HepG2 (cell line): ENCODE results near the gene RNF168. TPM values are rescaled to one million over a fixed set of nuclear protein-coding genes. Genes with fewer than 3 reads are reported as not detected.

Experiments
- FOXJ3 ChIP-seq: sonication (generic); formaldehyde crosslinking; IDR thresholded peaks from 2 replicates; pipeline ENCODE4 v1.4.0; 2020; ENCODE audit warnings: missing genetic modification reagents, mild to moderate bottlenecking, borderline replicate concordance
- KLF6 ChIP-seq: IDR thresholded peaks from 2 replicates; pipeline ENCODE4 v1.8.0; 2016; ENCODE audit warnings: missing biosample characterization, missing genetic modification reagents
- KMT2A ChIP-seq: sonication (generic); formaldehyde crosslinking; IDR thresholded peaks from 2 replicates; pipeline ENCODE4 v1.4.0; 2020; ENCODE audit warnings: missing genetic modification reagents
- SALL1 ChIP-seq: sonication (generic); formaldehyde crosslinking; IDR thresholded peaks from 2 replicates; pipeline ENCODE4 v1.8.0; 2022; ENCODE audit warnings: mild to moderate bottlenecking, missing genetic modification reagents
- SMAD1 ChIP-seq: sonication (generic); formaldehyde crosslinking; IDR thresholded peaks from 2 replicates; pipeline ENCODE4 v1.4.0; 2020; ENCODE audit warnings: missing genetic modification reagents, low read depth, mild to moderate bottlenecking, borderline replicate concordance
- SRSF1 ChIP-seq: fragments of 200-400 bp; formaldehyde crosslinking; optimal IDR thresholded peaks from 2 replicates; pipeline ENCODE3; 2017; ENCODE audit warnings: mild to moderate bottlenecking, low read depth, low read length, moderate library complexity
- USF2 ChIP-seq, 2 experiments: sonication (generic) in 1 of 2; formaldehyde crosslinking in 1 of 2; IDR thresholded peaks; 2 replicates each; pipeline versions ENCODE4 v1.5.1 to v1.6.1; 2011 to 2020; ENCODE audit warnings: borderline replicate concordance in 1 of 2, low read depth in 1 of 2, low read length in 1 of 2, mild to moderate bottlenecking in 1 of 2, missing genetic modification reagents in 1 of 2, moderate library complexity in 1 of 2
- ZBTB38 ChIP-seq: sonication (generic); formaldehyde crosslinking; IDR thresholded peaks from 2 replicates; pipeline ENCODE4 v1.5.1; 2020; ENCODE audit warnings: mild to moderate bottlenecking, missing genetic modification reagents
- ZBTB43 ChIP-seq: sonication (generic); formaldehyde crosslinking; conservative IDR thresholded peaks from 2 replicates; pipeline ENCODE4 v1.4.0; 2020; ENCODE audit warnings: missing genetic modification reagents
- ZC3H4 ChIP-seq: sonication (generic); formaldehyde crosslinking; IDR thresholded peaks from 2 replicates; pipeline ENCODE4 v1.4.0; 2020; ENCODE audit warnings: missing genetic modification reagents, borderline replicate concordance
- ZMYM3 ChIP-seq: sonication (generic); formaldehyde crosslinking; IDR thresholded peaks from 2 replicates; pipeline ENCODE4 v1.5.1; 2020; ENCODE audit warnings: mild to moderate bottlenecking, missing genetic modification reagents
- ZNF354B ChIP-seq: sonication (generic); formaldehyde crosslinking; IDR thresholded peaks from 2 replicates; pipeline ENCODE4 v1.8.0; 2022; ENCODE audit warnings: mild to moderate bottlenecking, missing genetic modification reagents
- ZNF446 ChIP-seq: sonication (generic); formaldehyde crosslinking; IDR thresholded peaks from 2 replicates; pipeline ENCODE4 v1.5.0; 2020; ENCODE audit warnings: mild to moderate bottlenecking, missing genetic modification reagents
- ZNF7 ChIP-seq: IDR thresholded peaks from 2 replicates; pipeline ENCODE4 v1.6.1; 2016; ENCODE audit warnings: missing biosample characterization, missing genetic modification reagents
- ZNF878 ChIP-seq: sonication (generic); formaldehyde crosslinking; IDR thresholded peaks from 2 replicates; pipeline ENCODE4 v1.8.1; 2023; ENCODE audit warnings: mild to moderate bottlenecking, missing genetic modification reagents, moderate library complexity
- polyA plus RNA-seq, 8 experiments: library from polyadenylated mRNA; depleted of rRNA in 3 of 8; stranded (reverse) in 7 of 8; unstranded in 1 of 8; fragments of >200 nt; fragmentation: Illumina TruSeq in 4 of 8; extraction: Trizol in 4 of 8; gene quantifications; 2 replicates each; pipeline versions ENCODE4 v1.2.1 to v1.2.3, GENCODE V29; 2011 to 2016; ENCODE audit warnings: low read depth in 4 of 8, missing spikeins in 1 of 8, mixed read lengths in 1 of 8; ENCODE audit not compliant: insufficient read depth in 1 of 8
- total RNA-seq, 5 experiments: library from RNA; depleted of rRNA; stranded (reverse); fragments of >200 nt; fragmentation: Illumina TruSeq; extraction: Trizol; gene quantifications; 2 replicates each; pipeline ENCODE4 v1.2.3, GENCODE V29; 2016; ENCODE audit warnings: low read depth in 1 of 5
- TF ChIP-seq, protein P1 (sequence below): sonication (generic); formaldehyde crosslinking; IDR thresholded peaks from 2 replicates; pipeline ENCODE4 v1.5.0; 2020; ENCODE audit warnings: mild to moderate bottlenecking, low read depth, missing genetic modification reagents, borderline replicate concordance
- TF ChIP-seq, protein P2 (sequence below), 2 experiments: fragments of 450-650 bp in 1 of 2; sonication (generic) in 1 of 2; formaldehyde crosslinking; IDR thresholded peaks; 2 replicates each; pipeline versions ENCODE4 v1.5.0 to v1.8.0; 2020 to 2022; ENCODE audit warnings: mild to moderate bottlenecking in 1 of 2, missing genetic modification reagents in 1 of 2
- TF ChIP-seq, protein P3 (sequence below): sonication (generic); formaldehyde crosslinking; IDR thresholded peaks from 2 replicates; pipeline ENCODE4 v1.5.1; 2020; ENCODE audit warnings: missing genetic modification reagents, mild to moderate bottlenecking, borderline replicate concordance
- TF ChIP-seq, protein P4 (sequence below): sonication (generic); formaldehyde crosslinking; IDR thresholded peaks from 2 replicates; pipeline ENCODE4 v1.5.0; 2020; ENCODE audit warnings: missing genetic modification reagents, mild to moderate bottlenecking, borderline replicate concordance

RNF168 gene
- total and polyA plus RNA-seq, 2 of the 13 experiments (the other 11 are each of a cell fraction or from before 2014, with no cell fraction given): 3.7 to 22.9 TPM

GRCh38 chr3:196503196-196504076, at the start of gene RNF168 (continued):
- no peak for TF ChIP-seq ZBTB38 (CRISPR knock-in tag)
- TF ChIP-seq SMAD1 (CRISPR knock-in tag): no peak; the same call in 1 of the 2 replicates
- no peak; the same call in 1 of the 2 replicates for TF ChIP-seq ZNF446
- TF ChIP-seq, protein P1, sequence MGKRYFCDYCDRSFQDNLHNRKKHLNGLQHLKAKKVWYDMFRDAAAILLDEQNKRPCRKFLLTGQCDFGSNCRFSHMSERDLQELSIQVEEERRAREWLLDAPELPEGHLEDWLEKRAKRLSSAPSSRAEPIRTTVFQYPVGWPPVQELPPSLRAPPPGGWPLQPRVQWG (CRISPR knock-in tag): no peak
- TF ChIP-seq, protein P2, sequence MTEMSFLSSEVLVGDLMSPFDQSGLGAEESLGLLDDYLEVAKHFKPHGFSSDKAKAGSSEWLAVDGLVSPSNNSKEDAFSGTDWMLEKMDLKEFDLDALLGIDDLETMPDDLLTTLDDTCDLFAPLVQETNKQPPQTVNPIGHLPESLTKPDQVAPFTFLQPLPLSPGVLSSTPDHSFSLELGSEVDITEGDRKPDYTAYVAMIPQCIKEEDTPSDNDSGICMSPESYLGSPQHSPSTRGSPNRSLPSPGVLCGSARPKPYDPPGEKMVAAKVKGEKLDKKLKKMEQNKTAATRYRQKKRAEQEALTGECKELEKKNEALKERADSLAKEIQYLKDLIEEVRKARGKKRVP (CRISPR knock-in tag; IDR thresholded peaks at IDR 0.05): peak in 1 of 2 experiments; percentile 70; a peak in 2 of 4 replicates
- peak; percentile 92 for TF ChIP-seq KMT2A (CRISPR knock-in tag)
- TF ChIP-seq KLF6 (CRISPR knock-in tag): peak; percentile 69; the same call in 1 of the 2 replicates
- TF ChIP-seq SALL1 (CRISPR knock-in tag): peak; percentile 82
- TF ChIP-seq, protein P3, sequence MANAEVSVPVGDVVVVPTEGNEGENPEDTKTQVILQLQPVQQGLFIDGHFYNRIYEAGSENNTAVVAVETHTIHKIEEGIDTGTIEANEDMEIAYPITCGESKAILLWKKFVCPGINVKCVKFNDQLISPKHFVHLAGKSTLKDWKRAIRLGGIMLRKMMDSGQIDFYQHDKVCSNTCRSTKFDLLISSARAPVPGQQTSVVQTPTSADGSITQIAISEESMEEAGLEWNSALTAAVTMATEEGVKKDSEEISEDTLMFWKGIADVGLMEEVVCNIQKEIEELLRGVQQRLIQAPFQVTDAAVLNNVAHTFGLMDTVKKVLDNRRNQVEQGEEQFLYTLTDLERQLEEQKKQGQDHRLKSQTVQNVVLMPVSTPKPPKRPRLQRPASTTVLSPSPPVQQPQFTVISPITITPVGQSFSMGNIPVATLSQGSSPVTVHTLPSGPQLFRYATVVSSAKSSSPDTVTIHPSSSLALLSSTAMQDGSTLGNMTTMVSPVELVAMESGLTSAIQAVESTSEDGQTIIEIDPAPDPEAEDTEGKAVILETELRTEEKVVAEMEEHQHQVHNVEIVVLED: peak; percentile 90
- TF ChIP-seq ZNF7 (CRISPR knock-in tag): no peak
- no peak for TF ChIP-seq ZNF354B (CRISPR knock-in tag)
- no peak; the same call in 1 of the 2 replicates for TF ChIP-seq FOXJ3 (CRISPR knock-in tag)
- no peak for TF ChIP-seq USF2 (IDR thresholded peaks at IDR 0.05; ENCODE audit: low read depth, low read length)
- TF ChIP-seq USF2 (CRISPR knock-in tag; IDR thresholded peaks at IDR 0.05; ENCODE audit: borderline replicate concordance): no peak
- TF ChIP-seq ZBTB43: peak; percentile 61; the same call in 1 of the 2 replicates
- no peak for TF ChIP-seq ZC3H4 (CRISPR knock-in tag)
- peak; percentile 66; the same call in 1 of the 2 replicates for TF ChIP-seq ZNF878
- peak; percentile 67; the same call in 1 of the 2 replicates for TF ChIP-seq ZMYM3 (CRISPR knock-in tag)
- TF ChIP-seq SRSF1: peak; percentile 76
- TF ChIP-seq, protein P4, sequence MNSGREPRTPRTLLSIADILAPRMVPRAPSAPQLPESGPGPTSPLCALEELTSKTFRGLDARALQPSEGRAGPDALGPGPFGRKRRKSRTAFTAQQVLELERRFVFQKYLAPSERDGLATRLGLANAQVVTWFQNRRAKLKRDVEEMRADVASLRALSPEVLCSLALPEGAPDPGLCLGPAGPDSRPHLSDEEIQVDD (CRISPR knock-in tag): no peak
